Measurements from ENCODE around the gene SPATA31C1.
"Not testable (repeated sequence)": the region's sequence is repeated elsewhere in the genome, so short reads cannot be mapped to it uniquely, and the experiment has no call there.

The SPATA31C1 gene

DNA sequence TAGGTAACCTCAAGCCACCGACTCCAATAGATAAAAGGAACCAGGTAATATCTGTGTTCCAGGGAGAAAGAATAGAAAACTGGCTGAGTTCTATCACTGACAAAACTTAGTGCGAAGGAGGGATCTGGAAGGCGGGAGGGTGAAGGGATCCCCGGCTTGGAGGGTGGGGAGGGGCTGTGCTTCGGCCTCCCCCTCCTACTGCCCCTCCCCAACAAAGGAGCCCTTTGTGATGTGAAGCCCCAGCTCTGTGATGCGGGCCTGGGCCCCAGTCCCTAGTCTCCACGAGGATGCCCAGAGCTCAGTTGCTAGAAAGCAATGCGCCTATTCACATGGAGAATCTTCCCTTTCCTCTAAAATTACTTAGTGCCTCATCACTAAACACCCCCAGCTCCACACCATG is at the start of gene SPATA31C1:
Gene SPATA31C1 (plus strand): TSS at position 301 of the 400 bp plus-strand sequence.
- DNase-seq, result not testable (repeated sequence)

DNA sequence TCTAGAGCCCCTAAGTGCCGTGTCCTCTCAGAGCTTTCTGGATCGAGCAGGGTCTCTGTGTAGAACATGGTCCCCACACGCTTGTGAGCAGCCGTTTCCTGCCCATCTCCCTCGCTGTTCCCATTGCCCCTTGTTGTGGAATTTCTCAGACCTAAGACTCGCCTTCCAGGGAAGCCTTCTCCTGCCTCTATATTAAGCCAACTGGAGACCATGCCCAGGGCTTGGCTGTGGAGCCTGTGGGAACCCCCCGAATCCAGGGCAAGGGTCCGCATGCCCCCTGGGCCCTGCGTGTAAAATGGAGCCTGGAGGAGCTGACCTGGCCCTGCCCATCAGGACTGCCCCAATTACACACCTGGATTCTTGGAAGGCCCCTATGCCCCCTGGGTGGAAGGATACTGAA is 49.6 kb upstream of the SPATA31C1 start:
- no peak for DNase-seq

DNA sequence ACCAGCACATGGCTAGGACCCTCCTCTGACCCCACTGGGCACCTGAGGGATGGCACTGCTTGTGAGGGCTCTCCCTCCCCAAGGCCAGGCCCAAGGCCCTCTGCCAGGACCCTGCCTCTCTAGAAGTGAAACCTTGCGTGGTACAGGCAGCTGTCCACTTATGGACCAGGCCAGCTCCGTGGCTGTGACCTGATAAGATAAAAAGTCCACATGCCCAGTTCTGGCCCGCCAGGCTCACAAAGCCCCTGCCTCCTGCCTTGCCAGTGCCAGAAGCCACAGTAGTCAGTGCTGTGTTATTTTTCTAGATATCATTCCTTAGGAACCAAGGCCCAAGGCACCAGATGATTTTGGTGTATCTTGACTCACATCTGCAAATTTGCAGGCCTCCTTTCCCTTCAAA is 49.1 kb upstream of the SPATA31C1 start:
- DNase-seq, result no peak

DNA sequence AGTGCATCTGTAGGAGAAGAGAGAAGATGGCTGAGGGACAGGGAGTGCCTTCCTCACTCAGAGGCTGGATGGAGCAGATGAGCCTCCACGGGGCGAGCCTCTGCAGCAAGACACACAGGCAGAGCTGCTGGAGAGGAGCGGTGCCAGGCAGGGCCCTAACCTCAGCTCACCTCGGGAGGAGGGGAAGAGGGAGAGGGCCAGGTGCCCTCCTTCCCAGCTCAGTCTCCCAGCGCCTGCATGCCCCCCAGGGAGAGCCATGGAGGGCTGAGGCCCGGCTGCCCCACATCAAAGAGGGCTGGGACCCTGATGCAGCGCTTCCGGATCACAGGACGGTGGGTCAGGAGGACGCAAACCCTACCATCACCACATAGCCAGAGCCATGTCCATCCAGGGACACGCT is 48.7 kb upstream of the SPATA31C1 start:
- no peak for DNase-seq

DNA sequence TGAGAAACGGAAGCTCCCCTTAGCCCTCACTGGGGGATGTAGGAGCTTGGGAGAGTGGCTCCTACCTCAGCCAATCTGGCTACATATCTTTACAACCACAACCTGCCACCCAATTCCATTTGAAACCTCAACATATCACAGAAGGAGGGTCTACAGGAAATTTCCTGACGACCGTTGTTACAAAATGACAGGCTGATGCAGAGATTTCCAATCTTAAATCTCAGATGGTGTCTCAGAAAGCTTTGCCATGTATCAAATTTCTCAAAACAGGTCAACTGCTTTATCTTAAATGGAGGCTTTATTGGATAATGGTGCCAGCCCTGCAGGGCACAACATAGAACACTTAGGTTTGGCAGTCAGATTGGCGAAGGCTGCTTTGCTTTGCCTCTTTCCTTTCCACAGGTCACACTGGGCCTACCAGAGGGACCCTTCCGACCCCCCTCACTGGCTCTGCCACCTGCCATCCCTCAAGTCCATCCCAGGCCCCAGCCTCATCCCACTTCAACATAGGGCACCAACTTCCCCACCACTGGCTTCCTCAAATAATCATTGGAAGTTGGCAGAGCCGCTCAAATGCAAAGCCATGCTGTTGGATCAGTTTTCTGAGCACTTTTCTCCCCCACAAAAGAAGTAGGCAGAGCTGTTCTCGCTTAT is 46.2 kb upstream of the SPATA31C1 start:
- DNase-seq, result no peak

DNA sequence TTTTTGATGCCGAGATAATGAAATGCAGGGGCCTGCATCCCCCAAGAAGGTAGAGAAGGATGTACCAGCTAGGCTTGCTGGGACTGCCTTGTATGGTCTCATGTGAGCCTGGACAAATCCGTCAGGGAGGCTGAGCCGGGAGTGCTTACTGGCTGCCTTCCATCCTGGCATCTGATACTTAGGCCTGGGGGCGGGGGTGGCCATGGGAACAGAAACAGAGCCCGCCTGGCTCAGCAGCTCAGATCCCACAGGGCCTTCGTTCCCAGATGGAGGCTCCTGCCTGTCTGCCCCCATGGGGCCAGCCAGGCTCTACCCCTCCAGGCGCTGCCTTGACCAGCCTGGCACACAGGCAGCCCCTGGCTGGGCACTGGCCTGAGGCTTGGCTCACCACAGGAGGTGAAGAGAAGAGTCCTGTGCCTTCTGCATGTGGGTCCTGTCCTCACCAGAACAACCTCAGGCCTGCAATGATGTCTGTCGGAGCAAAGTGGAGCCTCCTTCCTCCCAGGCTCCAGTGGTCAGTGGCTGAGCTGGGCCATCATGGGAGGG is 45.6 kb upstream of the SPATA31C1 start:
- DNase-seq, result no peak

DNA sequence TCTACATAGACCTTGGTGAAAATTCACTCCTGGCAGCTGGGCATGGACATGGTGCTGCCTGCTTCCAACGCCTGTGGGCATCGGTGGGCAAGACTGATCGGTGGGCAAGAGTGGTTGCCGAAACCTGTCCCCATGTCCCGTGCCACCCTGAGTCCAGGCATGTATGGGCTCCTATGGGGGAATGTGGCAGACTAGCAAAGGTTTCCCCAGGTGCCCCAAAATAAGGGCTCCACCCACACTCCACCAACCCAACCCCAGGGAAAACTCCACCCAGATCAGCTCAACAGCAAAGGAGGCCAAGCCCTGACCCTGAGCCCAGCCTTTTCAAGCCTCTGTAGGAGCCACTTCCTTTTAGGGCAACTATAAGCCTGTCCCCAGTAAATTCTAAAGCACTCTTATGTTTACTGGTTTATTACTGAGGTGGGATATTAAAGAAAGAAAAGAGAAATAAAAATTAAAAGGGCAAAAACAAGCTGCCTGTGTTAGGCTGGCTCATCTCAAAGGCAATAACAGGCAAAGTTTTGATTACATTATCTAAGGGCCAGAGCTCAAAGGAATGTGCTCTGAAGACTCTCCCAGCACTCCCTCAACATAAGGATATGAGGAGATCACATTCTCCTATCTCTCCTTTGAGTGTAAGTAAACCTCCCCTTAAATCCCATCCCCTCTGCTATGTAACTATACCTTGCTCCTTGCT is 44.0 kb upstream of the SPATA31C1 start:
- no peak for DNase-seq

DNA sequence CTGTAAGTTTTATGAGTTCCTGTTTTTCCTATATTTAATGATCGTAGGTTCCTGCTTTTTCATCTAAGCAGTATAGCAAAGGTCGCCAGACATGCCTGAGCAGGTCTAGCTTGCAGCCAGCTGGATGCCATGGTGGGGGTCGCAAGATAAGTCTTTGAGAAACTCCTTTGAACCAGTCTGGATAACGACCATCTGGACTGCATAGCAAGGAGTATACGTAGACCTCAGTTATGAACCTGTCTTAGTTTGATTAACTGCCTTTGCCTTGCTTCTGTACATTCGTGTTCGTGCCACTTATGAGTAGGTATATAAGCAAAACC is 43.5 kb upstream of the SPATA31C1 start:
- no peak for DNase-seq

DNA sequence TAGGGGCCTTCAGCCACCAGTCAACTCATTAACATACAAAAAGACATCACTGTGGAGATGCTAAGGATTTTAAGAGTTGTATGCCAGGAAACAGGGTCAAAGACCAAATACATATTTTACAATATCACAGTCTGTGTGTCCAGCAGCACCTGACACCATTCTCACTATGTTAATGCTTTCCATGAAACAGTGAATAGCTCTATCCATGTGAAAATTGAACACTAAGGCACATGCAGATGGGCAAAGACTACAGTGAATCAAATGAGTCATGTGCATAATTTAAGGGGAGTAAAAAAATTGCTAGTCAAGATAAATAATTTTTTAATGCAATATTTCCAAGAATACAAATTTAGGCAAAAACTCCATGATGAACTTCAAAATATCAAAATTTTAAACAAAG is 42.7 kb upstream of the SPATA31C1 start:
- no peak for DNase-seq

DNA sequence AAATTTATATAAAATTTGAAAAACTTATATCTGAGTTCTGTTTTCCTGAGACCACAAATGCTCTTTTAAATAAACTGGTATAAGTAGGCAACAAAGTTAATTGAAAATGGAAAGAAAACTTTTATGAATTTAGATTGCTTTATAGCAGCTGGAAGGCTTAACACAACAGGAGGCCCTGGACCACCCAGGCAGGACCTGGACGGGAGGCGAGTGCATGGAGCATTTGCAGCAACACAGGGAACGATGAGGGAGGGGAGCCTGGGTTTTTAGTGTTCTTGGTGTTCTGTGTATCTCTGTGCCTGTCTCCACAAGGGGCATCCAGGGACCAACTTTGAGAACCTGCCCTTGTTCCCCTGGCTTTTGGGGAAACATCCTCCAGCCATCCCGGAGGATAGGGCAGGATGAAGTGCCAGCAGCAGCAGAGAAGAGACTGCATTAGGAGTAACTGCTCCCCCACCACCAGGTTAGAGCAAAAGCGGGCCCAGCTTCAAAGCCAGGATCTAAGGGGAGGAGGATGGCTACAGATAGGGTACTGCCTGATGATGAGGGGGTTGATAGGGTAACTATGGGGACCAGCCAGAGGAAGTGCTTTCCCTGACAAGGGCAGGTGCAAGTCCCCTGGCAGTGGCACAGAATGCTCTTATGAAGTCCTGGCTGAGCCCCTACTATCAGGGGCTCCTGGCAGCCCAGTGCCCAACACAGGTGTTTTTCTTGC is 41.8 kb upstream of the SPATA31C1 start:
- no peak for DNase-seq

DNA sequence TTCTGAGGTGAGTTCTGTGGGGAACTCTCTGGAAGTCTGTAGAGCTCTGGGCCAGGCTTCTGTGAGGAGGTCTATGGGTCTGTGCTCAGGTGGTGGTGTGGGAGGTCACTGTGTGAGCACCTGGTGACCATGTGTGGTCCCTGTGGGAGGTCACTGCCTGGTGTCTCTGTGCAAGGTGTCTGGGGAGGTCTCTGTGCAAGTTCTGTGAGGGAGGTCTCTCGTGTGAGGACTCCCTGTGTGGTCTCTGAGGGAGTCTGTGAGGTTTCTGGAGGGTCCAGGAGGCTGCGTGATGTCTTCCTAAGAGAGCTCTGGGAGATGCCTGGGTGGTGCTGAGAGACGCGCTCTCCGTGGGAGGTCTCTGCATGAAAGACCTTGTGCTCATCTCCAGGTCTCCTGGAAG is 41.1 kb upstream of the SPATA31C1 start:
- no peak for DNase-seq

DNA sequence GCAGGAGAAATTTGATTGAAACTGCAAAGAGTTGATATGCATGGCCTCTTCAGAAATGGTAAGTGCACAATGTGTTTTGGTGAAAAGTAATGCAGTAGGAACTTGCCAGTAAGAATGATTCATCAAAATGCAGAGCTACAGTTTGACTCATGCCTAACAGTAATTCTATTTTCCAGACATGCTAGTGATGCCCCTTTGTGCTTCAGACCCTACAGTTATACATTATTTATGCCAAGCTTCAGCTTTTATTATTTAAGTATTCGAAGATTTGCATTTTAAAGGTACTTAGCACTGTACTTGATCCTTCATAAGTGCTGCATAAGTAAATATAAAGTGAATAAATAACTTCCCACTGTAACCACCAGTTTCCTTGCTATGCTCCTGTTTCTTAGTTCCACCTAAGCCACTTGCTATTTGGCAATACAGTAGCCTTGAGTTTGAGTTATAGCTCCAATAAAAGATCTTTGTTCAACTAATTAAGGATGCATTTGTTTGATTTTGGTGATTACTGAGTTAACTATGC is 38.7 kb upstream of the SPATA31C1 start:
- no peak for DNase-seq

DNA sequence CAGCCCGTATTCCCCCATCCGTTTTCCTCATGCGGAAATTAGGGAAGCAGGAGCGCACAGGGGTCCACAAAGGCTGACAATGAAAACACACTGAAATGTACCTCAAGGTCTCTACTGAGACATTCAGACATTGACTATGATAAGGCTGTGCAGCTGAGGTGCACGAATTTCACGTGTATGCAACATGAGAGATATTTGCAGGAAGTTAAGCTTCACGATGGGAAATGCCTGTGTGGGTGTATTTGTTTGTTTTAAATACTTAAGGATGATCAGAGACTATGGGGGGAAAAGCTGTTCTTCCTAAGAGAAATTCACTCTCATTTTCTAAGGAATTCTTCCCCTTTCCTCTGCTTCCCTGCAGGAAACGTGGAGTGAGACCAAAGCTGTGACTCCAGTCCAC is 37.6 kb upstream of the SPATA31C1 start:
- no peak for DNase-seq

DNA sequence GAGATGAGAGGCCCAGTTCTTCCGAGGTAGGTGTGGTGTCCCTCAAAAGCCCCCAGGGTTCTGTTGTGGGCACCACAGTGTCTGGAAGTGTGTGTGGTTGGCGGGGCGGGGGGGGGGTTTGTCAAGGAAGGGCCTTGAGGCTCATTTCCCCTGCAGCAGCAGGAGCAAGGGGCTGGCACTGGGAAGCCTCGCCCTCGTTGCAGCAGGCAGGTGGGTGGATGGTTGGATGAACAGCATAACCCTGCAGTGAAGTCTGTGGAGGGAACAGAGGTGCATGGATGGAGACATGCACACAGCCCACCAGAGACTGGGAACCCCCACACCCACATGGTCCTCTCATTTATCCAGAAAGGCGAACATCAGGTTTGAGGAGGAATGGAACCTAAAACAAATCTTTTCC is 37.1 kb upstream of the SPATA31C1 start:
- no peak for DNase-seq

DNA sequence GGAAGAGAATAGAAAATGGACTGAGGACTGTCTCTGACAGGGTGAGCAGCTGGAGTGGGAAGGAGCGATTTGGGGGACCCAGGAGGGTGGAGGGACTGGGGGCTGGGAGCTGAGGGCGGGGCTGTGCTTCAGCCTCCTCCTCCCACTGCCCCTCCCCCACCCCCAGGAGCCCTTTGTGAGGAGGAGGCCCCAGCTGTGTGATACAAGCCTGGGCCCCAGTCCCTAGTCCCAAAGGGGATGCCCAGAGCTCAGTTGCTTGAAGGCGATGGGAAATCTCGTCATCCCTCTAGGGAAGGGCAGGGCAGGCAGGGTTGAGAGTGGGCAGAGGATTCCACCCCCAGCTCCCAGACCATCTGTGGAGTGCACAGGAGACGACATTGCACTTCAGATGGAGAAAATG is 35.1 kb upstream of the SPATA31C1 start, which contains the start of gene SPATA31E1:
Gene SPATA31E1 (plus strand): TSS at position 251 of the 400 bp plus-strand sequence. CDS start 15 bp downstream, at position 266.
- DNase-seq, result no peak

DNA sequence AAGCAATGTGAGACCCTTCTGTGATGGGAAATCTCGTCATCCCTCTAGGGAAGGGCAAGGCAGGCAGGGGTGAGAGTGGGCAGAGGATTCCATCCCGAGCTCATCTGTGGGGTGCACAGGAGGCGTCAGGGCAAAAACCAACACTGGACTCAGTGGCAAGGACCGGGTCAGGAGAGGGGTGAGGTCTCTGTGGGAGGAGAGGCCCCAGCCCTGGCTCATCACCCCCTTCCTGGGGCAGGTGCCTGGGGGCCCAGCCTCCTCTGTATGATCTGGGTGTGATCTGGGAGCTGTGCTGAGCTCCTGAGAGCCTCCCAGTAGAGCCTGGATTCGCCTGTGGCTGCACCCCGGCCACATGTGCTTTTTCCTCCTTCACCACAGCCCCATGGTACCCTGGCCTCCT is 34.5 kb upstream of the SPATA31C1 start:
- DNase-seq, result no peak

DNA sequence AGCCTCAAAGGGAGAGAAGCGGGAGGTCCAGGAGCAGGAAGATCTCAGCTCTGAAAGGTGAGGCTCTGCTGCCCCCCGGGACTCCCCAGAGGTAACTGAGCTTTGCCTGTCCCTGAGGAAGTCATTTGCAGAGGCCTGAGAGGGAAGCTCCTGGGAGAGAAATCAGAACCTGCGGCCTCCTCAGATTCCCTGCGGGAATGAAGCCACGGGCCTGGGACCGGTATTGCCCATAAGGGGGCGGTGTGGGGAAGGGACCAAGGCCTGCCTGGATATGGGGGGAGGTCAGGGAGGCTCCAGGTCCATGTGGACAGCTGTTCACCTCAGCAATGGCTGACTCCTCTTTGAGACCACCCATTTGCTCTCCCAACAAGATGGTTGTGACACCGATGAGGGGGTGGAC is 33.8 kb upstream of the SPATA31C1 start:
- no peak for DNase-seq

DNA sequence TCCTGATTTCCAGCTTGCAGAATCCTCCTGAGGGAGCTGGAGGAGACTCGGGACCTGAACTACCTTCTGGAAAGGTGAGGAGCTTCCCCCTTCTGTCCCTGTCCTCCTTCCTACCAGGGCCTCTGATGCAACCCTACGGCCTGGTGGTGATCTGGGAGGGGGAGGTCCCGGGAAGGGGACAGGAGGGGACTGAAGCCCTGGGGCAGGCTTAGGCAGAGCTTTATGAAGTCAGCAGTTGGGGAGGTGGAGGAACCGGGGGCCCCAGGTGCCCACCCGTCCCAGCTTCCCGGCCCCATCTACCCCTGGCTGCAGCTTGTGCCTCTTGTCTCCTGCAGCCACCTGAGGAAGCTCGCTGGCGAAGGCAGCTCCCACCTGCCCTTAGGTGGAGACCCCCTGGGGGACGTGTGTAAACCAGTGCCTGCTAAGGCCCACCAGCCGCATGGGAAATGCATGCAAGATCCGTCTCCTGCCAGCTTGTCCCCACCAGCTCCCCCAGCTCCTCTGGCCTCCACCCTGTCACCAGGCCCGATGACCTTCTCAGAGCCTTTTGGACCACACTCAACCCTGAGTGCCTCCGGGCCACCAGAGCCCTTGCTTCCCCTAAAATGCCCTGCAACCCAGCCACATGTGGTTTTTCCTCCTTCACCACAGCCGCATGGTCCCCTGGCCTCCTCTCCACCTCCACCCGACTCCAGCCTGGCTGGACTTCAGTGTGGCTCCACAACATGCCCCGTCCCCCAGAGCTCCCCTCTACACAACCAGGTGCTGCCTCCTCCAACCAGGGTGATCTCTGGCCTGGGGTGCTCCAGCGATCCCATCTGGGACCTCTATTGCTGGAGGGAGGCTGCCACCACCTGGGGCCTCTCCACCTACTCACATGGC is 32.9 kb upstream of the SPATA31C1 start:
- DNase-seq, result no peak

DNA sequence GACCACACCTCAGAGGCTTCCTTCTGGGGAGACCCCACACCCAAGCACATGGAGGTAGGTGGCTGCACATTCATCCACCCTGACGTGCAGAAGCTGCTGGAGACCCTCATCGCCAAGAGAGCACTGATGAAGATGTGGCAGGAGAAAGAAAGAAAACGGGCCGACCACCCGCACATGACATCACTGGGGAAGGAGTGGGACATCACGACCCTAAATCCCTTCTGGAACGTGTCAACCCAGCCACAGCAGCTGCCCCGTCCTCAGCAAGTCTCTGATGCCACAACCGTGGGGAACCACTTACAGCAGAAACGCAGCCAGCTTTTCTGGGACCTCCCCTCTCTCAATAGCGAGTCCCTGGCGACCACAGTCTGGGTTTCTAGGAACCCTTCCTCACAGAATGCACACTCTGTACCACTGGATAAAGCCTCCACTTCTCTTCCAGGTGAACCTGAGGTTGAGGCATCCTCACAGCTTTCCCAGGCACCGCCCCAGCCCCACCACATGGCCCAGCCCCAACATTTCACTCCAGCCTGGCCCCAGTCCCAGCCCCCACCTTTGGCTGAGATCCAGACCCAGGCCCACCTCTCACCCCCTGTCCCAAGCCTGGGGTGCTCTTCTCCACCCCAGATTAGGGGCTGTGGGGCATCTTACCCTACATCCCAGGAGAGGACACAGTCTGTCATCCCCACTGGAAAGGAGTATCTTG is 32.1 kb upstream of the SPATA31C1 start:
- DNase-seq, result no peak

DNA sequence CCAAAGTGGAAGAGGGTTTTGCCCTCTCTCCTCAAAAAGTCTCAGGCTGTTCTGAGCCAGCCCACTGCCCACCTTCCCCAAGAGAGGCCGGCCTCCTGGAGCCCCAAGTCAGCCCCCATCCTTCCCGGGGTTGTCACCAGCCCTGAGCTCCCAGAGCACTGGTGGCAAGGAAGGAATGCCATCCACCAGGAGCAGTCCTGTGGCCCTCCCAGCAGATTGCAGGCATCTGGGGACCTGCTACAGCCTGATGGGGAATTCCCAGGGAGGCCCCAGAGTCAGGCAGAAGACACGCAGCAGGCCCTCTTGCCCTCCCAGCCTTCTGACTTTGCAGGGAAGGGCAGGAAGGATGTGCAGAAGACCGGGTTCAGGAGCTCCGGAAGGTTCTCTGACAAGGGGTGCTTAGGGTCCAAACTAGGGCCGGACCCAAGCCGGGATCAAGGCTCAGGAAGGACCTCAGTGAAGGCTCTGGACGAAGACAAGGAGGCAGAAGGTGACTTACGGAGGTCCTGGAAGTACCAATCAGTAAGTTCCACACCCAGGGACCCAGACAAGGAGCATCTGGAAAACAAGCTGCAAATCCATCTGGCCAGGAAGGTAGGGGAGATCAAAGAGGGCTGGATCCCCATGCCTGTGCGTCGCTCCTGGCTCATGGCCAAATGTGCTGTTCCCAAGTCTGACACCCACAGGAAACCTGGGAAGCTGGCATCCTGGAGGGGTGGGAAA is 31.4 kb upstream of the SPATA31C1 start:
- DNase-seq, result no peak

DNA sequence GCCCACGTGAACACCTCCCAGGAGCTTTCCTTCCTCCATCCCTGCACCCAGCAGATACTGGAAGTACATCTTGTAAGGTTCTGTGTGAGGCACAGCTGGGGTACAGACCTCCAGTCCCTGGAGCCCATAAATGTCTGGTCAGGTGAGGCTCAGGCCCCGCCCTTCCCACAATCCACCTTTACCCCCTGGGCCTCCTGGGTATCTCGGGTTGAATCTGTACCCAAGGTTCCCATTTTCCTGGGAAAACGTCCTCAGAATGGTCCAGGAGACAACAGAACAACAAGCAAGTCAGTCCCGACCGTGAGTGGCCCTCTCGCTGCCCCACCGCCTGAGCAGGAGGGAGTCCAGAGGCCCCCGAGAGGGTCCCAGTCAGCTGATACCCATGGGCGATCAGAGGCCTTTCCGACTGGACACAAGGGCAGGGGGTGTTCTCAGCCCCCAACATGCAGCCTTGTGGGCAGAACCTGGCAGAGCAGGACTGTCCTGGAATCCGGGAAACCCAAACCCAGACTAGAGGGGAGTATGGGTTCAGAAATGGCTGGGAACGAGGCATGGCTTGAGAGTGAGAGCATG is 30.7 kb upstream of the SPATA31C1 start:
- DNase-seq, result no peak

All from NK-92 treated with Interleukin-12 subunit alpha and Interleukin-12 subunit beta, amount 100 ng/mL, for 24 hours (cell line).